GM19238 (cell line): ENCODE data around the gene SS18L1.

Experiments
- DNase-seq: peaks from one replicate; pipeline ENCODE4 v3.0.0; 2011; ENCODE audit warnings: low spot score; ENCODE audit not compliant: insufficient read length

Gene SS18L1

DNA sequence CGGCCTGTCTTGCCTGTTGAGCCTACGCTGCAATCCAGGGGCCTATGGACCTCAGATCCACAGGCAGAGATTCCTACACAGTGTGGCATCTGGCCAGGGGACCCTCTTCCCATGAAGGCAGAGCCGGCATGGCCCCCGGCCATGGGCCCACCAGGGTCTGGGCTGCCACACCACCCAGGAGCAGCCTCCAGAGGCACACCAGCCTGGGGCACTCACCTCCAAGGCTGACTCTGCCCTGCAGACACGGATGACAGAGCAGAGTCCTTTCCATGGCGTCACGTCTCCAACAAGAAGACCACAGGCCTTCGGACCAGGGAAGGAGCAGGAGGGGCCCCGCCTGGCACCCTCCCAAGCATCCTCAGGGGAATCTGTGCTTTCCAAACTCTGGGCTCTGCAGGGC lies 80.0 kb downstream of the SS18L1 start:
- no peak for DNase-seq

- DNase-seq: no peak
Measured at GRCh38 chr20:62224113-62224855, 80.7 kb downstream of the SS18L1 start.

GRCh38 chr20:62225026-62225425 lies 81.5 kb downstream of the SS18L1 start:
- DNase-seq: no peak

DNA sequence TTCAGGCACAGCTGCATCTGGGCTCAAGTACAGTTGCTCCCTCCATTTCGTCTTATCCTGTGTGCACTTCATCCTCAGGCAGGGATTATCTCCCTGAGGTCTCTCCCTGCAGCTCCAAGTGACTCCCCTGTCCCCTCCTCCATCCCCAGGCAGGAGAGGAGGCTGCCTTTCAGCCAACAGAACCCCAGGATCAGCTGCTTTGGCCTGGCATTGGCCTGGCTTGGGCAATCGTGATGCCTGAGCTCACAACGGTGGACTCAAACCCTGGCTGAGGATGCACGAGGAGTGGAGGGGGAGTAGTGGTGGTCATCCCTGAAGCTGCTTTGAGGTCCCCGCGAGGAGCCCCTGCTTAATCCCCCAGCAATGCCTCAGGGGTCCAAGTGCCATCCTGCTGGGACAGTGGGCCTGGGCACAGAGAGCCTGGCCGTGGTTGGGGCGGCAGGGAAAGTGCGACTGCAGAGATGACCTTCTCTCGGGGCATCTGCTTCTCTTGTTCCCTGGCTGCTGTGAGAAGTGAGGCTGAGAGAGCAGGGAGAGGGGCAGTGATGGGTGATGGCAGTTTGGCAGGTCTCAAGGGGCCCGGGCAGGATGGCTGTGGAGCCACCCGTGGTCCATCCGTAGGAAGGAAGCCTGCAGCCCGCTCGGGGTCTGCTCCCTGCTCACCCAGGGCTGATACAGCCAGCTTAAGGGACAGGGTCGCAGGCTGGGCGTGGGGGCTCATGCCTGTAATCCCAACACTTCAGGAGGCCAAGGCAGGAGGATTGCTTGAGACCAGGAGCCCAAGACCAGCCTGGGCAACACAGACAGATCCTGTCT lies 82.5 kb downstream of the SS18L1 start:
- DNase-seq: no peak

GRCh38 chr20:62226707-62227590 lies 83.4 kb downstream of the SS18L1 start:
- DNase-seq: no peak

GRCh38 chr20:62227591-62227976 lies 84.0 kb downstream of the SS18L1 start:
- DNase-seq: no peak

- DNase-seq: no peak
Measured at GRCh38 chr20:62227977-62228958, 84.7 kb downstream of the SS18L1 start.

DNA sequence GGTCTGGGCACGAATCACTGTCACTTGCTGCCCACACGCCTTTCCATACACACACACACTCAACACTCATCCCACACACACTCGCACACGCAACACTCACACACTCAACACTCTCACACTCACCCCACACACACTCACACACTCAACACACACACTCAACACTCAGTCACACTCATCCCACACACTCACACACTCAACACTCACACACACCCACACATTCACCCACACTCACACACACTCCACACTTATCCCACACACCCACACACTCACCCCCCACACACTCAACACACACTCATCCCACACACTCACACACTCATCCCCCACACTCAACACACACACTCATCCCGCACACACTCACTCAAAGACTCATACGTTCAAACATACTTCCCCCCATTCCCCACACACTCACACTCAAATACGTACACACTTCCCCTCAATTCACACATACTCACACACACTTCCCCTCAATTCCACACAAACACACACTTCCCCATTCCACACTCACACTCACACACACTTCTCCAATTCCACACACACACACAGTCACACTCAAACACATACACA lies 85.5 kb downstream of the SS18L1 start:
- DNase-seq: no peak

DNA sequence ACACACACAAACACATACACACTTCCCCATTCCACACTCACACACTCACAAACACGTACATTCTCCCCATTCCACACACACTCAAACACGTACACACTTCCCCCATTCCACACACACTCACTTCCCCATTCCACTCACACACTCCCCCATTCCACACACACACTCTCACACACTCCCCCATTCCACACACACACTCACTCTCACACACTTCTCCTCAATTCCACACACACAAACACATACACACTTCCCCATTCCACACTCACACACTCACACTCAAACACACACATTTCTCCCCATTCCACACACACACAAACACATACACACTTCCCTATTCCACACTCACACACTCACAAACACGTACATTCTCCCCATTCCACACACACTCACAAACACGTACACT lies 86.1 kb downstream of the SS18L1 start:
- no peak for DNase-seq

GRCh38 chr20:62230276-62230675 lies 86.7 kb downstream of the SS18L1 start:
- no peak for DNase-seq

DNA sequence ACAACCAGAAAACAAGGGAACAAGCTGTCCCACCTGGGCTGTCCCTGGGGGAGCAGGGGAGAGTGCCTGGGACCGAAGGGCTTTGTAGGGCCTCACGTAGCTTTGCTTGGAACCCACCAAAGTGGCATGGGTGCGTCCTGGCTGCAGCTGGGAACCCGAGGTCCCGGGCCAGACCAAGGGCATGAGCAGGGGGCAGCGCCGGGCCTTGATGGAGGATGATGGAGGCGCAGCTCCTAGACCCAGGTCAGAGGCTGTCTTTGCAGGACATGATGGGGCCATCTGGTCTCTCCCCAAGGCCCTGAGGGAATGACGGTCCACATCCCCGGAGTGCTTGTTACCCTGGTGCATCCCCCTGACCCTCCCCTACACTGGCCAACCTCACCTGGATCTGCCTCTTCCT lies 87.1 kb downstream of the SS18L1 start:
- no peak for DNase-seq

GRCh38 chr20:62231292-62231691 lies 87.7 kb downstream of the SS18L1 start:
- no peak for DNase-seq
